ENCODE measurements around the gene PARP3. TPM values are rescaled to one million over a fixed set of nuclear protein-coding genes. Genes with fewer than 3 reads are reported as not detected.

Gene PARP3
- total and polyA plus RNA-seq, 10 of the 15 experiments (the other 5 are each of a cell fraction or from before 2014, with no cell fraction given): 2.1 to 31.2 (median 19.5) TPM

- TF ChIP-seq ZBTB40 (IDR thresholded peaks at IDR 0.05; ENCODE audit: borderline replicate concordance) (peak; percentile 63; the same call in 1 of the 2 replicates), BACH1 (IDR thresholded peaks at IDR 0.05; ENCODE audit: borderline replicate concordance) (peak; percentile 76), SIX5 (IDR thresholded peaks at IDR 0.05; ENCODE audit: low read depth, low read length, severe bottlenecking) (no peak), NFYA (IDR thresholded peaks at IDR 0.05; ENCODE audit: borderline replicate concordance, low read depth, low read length) (peak; percentile 50; the same call in 1 of the 2 replicates), IRF5 (IDR thresholded peaks at IDR 0.05; ENCODE audit: borderline replicate concordance) (no peak), EP300 (IDR thresholded peaks at IDR 0.05; ENCODE audit: borderline replicate concordance in 1 of 2, control insufficient read depth in 1 of 2, low read depth in 2 of 2, low read length in 2 of 2) (peak in 1 of 2 experiments; percentile 38; a peak in 1 of 4 replicates), SKIL (IDR thresholded peaks at IDR 0.05; ENCODE audit: low read depth, poor library complexity, severe bottlenecking) (no peak), YY1 (IDR thresholded peaks at IDR 0.05; ENCODE audit: low read depth, low read length) (peak; percentile 78), EZH2 (IDR thresholded peaks at IDR 0.05; ENCODE audit: borderline replicate concordance, control insufficient read depth, low read depth, low read length) (no peak), WRNIP1 (IDR thresholded peaks at IDR 0.05; ENCODE audit: borderline replicate concordance, low read depth, low read length) (no peak), RCOR1 (conservative IDR thresholded peaks at IDR 0.05; ENCODE audit: low read depth, low read length) (0 out of 2 replicates have a peak, but pooled peaks have one; percentile 61), ZNF24 (IDR thresholded peaks at IDR 0.05) (peak; percentile 12; the same call in 1 of the 2 replicates), JUND (IDR thresholded peaks at IDR 0.05; ENCODE audit: low read depth, low read length) (no peak), SMARCA5 (IDR thresholded peaks at IDR 0.05) (peak; percentile 90), GABPA (IDR thresholded peaks at IDR 0.05; ENCODE audit: low read depth) (no peak; the same call in 1 of the 2 replicates), ZNF207 (IDR thresholded peaks at IDR 0.05; ENCODE audit: borderline replicate concordance) (peak; percentile 80), CHD4 (IDR thresholded peaks at IDR 0.05) (no peak), ASH2L (IDR thresholded peaks at IDR 0.05; ENCODE audit: borderline replicate concordance, low read depth) (no peak), EGR1 (IDR thresholded peaks at IDR 0.05; ENCODE audit: borderline replicate concordance in 1 of 2, low read depth in 2 of 2, low read length in 2 of 2) (0 out of 3 replicates have a peak, but pooled peaks of 1 of the 2 experiments have one; percentile 2), GATAD2B (conservative IDR thresholded peaks at IDR 0.05; ENCODE audit: low read depth) (peak; percentile 45), SPI1 (IDR thresholded peaks at IDR 0.05; ENCODE audit: borderline replicate concordance, insufficient read depth, low read depth, low read length) (0 out of 2 replicates have a peak, but pooled peaks have one; percentile 19)
Measured at GRCh38 chr3:51941798-51942602, at the start of gene PARP3, which contains the start of gene RRP9 (continued).

All from GM12878 (cell line).